EH (cell line): ENCODE results near the gene ZNF649.
A peak's percentile ranks its signal among the peaks of the same experiment; 100 is the strongest.

ENCODE experiments used
- DNase-seq: peaks from one replicate; pipeline ENCODE4 v3.0.0-alpha.2; 2015; ENCODE audit warnings: low read depth

The ZNF649 gene

DNA sequence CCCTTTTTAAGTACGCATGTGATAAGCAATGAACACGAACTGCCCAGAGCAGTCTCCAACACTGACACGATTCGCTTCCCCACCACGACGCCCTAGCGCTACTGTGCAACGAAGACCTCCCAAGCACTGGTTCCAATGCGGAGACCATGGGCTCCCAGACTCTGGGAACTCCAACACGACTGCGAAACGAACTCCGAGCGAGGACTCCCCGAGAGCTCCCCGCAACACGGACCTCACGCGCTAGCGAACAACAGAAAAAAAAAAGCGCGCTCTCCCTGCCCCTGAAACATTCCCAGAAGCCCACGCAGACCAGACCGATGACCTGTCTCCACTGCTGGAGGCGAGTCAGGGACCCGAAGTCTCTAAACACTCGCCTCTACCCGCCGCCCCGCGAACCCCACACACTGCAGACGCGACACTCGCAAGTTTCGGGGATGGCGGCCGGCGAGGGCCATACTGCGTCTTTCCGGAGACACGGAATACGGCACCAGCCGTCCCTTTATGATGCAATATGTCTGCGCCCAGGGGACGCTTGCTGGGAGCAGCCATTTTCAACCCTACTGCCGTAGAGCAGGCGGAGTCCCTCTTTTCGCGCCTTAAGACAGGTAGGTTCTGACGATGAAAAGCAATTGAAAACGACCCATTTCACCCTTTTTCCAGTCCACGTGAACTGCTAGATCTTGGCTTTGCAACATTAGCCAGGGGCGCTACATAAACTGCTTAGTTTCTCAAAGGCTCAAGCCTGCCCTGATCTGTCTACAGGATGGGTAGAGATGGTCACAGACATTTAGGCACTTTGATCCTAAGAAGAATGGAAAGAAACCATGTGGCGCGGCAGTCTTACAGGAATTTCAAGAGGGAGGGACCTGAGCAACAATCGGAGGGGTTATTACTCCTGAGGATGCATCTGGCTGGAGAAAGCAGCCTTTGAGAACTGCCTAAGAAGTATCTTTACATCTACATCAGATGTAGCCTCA is 17.0 kb downstream of the ZNF649 start, which contains the start of gene ZNF577:
ZNF577 (minus strand) TSS at position 430 of the 977 bp plus-strand sequence. CDS start 7,569 bp downstream, outside the sequence.
- DNase-seq, result peak; percentile 84

DNA sequence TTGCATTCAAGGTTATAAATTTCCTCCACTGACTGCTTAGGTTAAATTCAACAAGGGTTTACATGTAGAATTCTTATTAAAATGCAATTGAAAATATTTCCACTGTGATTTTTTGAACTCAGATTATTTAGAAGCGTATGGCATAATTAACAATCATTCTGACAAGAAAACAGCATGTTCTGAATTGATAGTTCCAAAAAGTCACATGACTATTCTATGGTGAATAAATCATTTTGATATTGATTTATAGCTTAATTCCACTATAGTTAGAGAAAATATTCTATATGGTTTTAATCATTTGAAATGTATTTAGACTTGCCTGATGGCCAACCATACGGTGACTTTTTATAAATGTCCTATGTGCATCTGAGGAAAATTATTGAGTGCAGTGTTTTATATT is 20.1 kb downstream of the ZNF649 start:
- DNase-seq, result no peak

DNA sequence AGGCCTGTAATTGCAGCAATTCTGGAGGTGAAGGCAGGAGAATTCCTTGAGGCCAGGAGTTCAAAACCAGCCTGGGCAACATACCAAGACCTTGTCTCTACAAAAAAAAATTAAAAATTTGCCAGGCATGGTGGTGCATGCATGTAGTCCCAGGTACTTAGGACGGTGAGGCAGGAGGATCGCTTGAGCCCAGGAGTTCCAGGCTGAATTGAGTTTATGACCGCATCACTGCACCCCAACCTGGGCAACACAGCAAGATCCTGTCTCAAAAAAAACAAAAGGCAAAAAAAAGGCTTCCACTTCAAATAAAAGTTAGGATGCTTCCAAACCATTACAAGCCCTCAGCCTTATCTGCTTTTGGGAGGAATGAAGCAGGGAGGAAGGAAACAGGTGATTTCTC is 22.3 kb downstream of the ZNF649 start:
- DNase-seq, result no peak

DNA sequence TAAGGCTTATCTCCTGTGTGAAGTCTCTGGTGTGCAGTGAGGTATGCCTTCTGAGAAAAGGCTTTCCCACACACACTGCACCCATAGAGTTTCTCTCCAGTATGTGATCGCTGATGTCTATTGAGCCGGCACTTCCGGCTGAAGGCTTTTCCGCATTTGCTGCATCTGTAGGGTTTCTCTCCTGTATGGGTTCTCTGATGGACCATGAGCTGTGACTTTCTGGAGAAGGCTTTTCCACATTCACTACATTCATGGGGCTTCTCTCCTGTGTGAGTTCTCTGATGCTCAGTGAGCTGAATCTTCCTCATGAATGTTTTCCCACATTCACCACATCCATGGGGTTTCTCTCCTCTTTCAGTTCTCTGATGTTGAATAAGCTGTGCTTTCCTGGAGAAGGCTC is 31.7 kb downstream of the ZNF649 start:
- no peak for DNase-seq

DNA sequence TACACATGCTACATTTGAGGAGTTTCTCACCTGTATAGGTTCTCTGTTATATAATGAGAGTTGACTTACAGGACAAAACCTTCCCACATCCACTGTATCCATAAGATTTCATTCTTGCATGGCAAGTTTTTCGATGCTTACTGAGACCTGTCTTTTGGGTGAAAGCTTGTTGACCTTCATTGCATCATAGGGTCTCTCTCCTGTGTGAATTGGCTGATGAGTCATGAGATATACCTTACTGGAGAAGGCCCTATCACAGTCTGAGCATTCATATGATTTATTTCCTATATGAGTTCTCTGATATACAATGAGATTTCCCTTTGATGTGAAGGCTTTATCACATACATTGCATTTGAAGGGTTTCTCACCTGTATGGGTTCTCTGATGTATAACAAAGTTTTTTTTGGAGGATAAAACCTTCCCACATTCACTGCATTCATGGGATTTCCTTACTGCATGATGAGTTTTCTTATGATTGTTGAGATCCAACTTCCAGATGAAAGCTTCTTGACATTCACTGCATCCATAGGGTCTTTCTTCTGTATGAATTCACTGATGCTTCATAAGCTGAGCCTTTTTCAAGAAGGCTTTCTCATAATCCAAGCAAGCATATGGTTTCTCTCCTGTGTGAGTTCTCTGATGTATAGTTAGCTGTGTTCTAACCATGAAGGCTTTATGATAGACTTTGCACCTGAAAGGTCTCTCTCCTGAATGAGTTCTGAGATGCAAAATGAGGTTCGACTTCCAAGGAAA is 42.8 kb downstream of the ZNF649 start:
- no peak for DNase-seq
